Measurements from ENCODE around the gene TRAM2. TPM values are rescaled to one million over a fixed set of nuclear protein-coding genes. Genes with fewer than 3 reads are reported as not detected.

The TRAM2 gene
- total and polyA plus RNA-seq, 7 donors: 2.1 to 5.7 (median 4.3) TPM

DNA sequence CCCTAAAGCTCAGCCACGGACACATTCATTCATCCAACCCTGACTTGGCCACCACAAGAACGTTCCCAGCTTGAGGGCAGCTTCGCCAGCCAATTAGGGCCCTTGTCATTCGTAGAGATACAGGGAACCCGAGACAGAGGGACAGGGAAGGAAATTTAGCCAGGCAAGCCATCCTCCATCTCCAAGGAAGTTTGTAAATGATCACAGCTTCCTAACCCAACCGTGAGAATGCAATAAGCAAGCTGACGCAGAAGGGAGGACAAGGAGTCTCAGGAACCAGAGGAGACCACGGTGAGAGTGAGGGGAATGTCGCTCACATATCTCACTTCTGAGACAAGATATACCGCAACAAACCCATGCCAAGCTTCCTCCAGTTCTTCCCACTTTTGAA lies 1.4 kb downstream of the TRAM2 start:
- TF ChIP-seq, protein P1, sequence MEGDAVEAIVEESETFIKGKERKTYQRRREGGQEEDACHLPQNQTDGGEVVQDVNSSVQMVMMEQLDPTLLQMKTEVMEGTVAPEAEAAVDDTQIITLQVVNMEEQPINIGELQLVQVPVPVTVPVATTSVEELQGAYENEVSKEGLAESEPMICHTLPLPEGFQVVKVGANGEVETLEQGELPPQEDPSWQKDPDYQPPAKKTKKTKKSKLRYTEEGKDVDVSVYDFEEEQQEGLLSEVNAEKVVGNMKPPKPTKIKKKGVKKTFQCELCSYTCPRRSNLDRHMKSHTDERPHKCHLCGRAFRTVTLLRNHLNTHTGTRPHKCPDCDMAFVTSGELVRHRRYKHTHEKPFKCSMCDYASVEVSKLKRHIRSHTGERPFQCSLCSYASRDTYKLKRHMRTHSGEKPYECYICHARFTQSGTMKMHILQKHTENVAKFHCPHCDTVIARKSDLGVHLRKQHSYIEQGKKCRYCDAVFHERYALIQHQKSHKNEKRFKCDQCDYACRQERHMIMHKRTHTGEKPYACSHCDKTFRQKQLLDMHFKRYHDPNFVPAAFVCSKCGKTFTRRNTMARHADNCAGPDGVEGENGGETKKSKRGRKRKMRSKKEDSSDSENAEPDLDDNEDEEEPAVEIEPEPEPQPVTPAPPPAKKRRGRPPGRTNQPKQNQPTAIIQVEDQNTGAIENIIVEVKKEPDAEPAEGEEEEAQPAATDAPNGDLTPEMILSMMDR (IDR thresholded peaks at IDR 0.05): no peak
- Histone ChIP-seq H3K27me3 (ENCODE audit: insufficient read depth in 3 of 3, low read length in 2 of 3) (no peaks in the 10 kb centered on the region), H3K27ac (peak overlapping the region; percentile 98), H3K9me3 (no peaks in the 10 kb centered on the region), H3K36me3 (ENCODE audit: insufficient read depth in 1 of 2, low read depth in 1 of 2) (peaks cover 0 to 3% of the 10 kb centered on the region in 2 donors), H3K4me3 (peak overlapping the region; percentile 98), H3K4me1 (peaks cover 19% of the 10 kb centered on the region)
- DNase-seq (no peak), ATAC-seq (no peak)
- intact Hi-C loops (cut with DNase I): loop anchor here (5.0 to 10.0 kb wide), 4 partner anchors 58 to 291 kb away; partner anchors contain the start of genes EFHC1 (in 1 of the 2) and MCM3 (in 1 of the 2)
- WGBS, 3 donors: 49 to 62% (median 53%) methylated on average over 10 of the region's 10 CpGs

DNA sequence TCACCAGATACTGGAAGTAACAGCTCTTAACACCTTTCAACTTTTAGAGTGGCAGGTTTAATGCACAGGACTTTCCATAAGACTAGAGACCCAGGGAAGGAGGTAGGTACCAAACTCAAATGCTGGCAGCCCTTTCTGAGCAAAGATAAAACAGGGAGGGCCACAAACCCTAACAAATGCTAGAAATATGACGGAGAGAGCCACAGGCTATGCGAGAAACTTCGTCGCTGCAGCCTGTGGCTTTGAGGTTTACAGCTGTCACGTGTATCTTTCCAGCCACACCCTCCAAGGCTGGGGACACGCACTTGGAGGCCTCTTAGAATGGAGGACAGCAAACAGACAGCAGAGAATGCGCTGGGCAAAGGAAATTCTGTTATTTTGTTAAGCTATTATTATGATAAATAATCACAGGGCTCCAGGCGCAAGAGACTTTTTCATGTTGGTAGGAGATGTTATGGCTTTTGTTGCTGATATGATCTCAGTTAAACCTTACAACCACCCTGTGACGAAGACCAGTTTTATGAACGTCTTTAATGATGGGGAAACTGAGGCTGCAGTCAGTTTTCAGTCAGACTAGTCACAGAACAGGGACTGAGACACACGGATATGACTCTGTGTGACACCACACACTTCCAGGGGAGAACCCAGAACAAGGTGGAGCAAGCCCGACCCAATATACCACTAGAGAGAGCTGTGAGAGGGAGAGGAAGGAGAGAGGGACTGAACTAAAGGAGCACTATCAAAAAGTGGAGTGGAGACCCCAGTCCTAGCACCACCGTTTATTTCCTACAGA lies 2.0 kb downstream of the TRAM2 start:
- no peaks in the 10 kb centered on the region for H3K36me3 ChIP-seq (ENCODE audit: insufficient read depth in 1 of 2, low read depth in 1 of 2)
- H3K4me3 ChIP-seq: peak overlapping the region; percentile 98
- DNase-seq (peak in 1 of 2 donors; percentile 41), ATAC-seq (no peak)
- no peaks in the 10 kb centered on the region for H3K9me3 ChIP-seq
- intact Hi-C loops (cut with DNase I): loop anchor here (5.0 to 10.0 kb wide), 4 partner anchors 58 to 290 kb away; partner anchors contain the start of genes EFHC1 (in 1 of the 2) and MCM3 (in 1 of the 2)
- peak overlapping the region; percentile 98 for H3K27ac ChIP-seq
- H3K27me3 ChIP-seq (ENCODE audit: insufficient read depth in 3 of 3, low read length in 2 of 3): no peaks in the 10 kb centered on the region
- H3K4me1 ChIP-seq: peaks cover 24% of the 10 kb centered on the region
- WGBS, 3 donors: 50 to 63% (median 54%) methylated on average over 13 of the region's 13 CpGs
- TF ChIP-seq, protein P1 (IDR thresholded peaks at IDR 0.05): no peak

DNA sequence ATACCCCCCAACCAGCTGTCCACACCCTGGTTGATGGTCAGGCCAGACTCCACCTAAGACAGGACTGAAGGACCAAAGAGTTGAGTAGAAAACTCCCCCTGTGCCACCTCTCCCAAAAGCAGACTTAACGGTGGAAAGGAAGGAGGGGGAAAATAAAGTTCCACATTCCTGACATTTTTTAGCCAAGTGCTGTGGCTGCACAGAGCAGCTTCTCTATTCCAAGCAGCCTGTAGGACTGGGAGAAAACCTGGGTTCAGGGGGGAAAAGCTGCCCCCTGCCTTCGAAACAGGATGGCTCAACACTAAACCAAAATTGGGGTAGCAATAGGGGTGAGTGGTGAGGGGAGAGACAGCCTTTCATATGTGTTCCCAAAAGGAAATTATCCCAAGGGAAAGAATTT lies 3.6 kb downstream of the TRAM2 start:
- H3K4me3 ChIP-seq: no peak overlapping the region
- WGBS, 3 donors: 31 to 48% (median 43%) methylated on average over 2 of the region's 2 CpGs
- H3K4me1 ChIP-seq: peaks cover 29% of the 10 kb centered on the region
- H3K27ac ChIP-seq: no peak overlapping the region
- intact Hi-C loops (cut with DNase I): loop anchor here (5.0 to 10.0 kb wide), 2 partner anchors 56 to 288 kb away; partner anchors contain the start of gene MCM3 (in 1 of the 2)
- no peaks in the 10 kb centered on the region for H3K9me3 ChIP-seq
- H3K27me3 ChIP-seq (ENCODE audit: insufficient read depth in 3 of 3, low read length in 2 of 3): no peaks in the 10 kb centered on the region
- ATAC-seq (no peak), DNase-seq (no peak)
- TF ChIP-seq, protein P1 (IDR thresholded peaks at IDR 0.05): no peak
- no peaks in the 10 kb centered on the region for H3K36me3 ChIP-seq (ENCODE audit: insufficient read depth in 1 of 2, low read depth in 1 of 2)

DNA sequence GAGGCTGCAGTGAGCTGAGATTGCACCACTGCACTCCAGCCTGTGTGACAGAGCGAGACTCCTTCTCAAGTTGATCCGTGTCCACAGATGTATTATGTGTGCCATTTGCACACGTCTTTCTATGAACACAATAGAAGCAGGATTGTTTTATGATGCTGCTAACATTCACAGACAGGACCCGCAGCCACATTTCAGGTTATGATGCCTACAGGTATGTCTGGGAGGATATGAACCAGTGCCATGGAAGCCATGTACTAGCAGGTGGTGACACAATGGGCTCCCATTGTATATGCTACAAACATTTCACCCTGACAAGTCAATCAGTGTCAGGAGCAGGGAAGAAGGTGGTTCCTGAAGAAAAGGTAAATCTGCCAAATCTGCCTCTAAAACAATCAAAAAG lies 4.3 kb downstream of the TRAM2 start:
- TF ChIP-seq, protein P1 (IDR thresholded peaks at IDR 0.05): no peak
- WGBS, 3 donors: 92 to 96% (median 96%) methylated on average over 4 of the region's 4 CpGs
- no peak overlapping the region for H3K4me3 ChIP-seq
- ATAC-seq (no peak), DNase-seq (no peak)
- intact Hi-C loops (cut with DNase I): loop anchor here (5.0 to 10.0 kb wide), 2 partner anchors 55 to 288 kb away; partner anchors contain the start of gene MCM3 (in 1 of the 2)
- peaks cover 37% of the 10 kb centered on the region for H3K4me1 ChIP-seq
- H3K27me3 ChIP-seq (ENCODE audit: insufficient read depth in 3 of 3, low read length in 2 of 3): no peaks in the 10 kb centered on the region
- H3K27ac ChIP-seq: no peak overlapping the region
- no peaks in the 10 kb centered on the region for H3K36me3 ChIP-seq (ENCODE audit: insufficient read depth in 1 of 2, low read depth in 1 of 2)
- H3K9me3 ChIP-seq: no peaks in the 10 kb centered on the region
